K562 (cell line): ENCODE results near the gene ADNP. TPM values are rescaled to one million over a fixed set of nuclear protein-coding genes. Genes with fewer than 3 reads are reported as not detected.

ENCODE experiments used
- ATAC-seq: fragments of 200-7000 bp; cut with Tn5 transposase; 3 replicates; pipeline ENCODE4 v1.9.1; 2020; ENCODE audit warnings: moderate library complexity
- BruUV-seq: library from RNA; stranded (reverse); fragments of 400-500 nt; replicated peaks from 2 replicates; lab custom pipeline; 2021; lab: Mats Ljungman, UMichigan
- CTCF ChIA-PET: fragments of 300-600 bp; formaldehyde crosslinking; extraction: SDS; loops from one replicate; lab custom pipeline; 2021; ENCODE audit warnings: low intra/inter-chr PET ratio; lab: Yijun Ruan, JAX
- POLR2A ChIA-PET: fragments of 300-600, 350-650 bp; sonication (Branson Sonifier 250); formaldehyde crosslinking; extraction: SDS; loops from one replicate; lab custom pipeline; 2021; ENCODE audit warnings: antibody characterized with exemption, inconsistent platforms; lab: Yijun Ruan, JAX
- DNase-seq, 4 experiments: peaks; one replicate each; pipeline versions ENCODE4 v3.0.0 to v3.0.0-alpha.2; 2011 to 2018; ENCODE audit warnings: low spot score in 3 of 4, mixed read lengths in 3 of 4; ENCODE audit errors: extremely low read depth in 1 of 4
- FAIRE-seq: peaks from 2 replicates; lab custom pipeline; 2011; peaks lifted over from hg19 to GRCh38; lab: Jason Lieb, UNC
- H2AFZ ChIP-seq: 2 replicates; pipeline ENCODE4 v1.6.0; 2011; ENCODE audit warnings: low read depth, low read length, control low read depth, inconsistent platforms
- H3K27ac ChIP-seq: fragments of 200-600 bp; 3 replicates; pipeline ENCODE4 v1.8.0; 2011; ENCODE audit warnings: low read depth, mild to moderate bottlenecking, control low read depth, inconsistent platforms, low read length, moderate library complexity, mixed read lengths; ENCODE audit errors: extremely low read depth
- H3K27me3 ChIP-seq, 2 experiments: fragments of 300-600 bp in 1 of 2; 2 replicates in 1 of 2; 3 replicates in 1 of 2; pipeline versions ENCODE4 v1.6.0 to v1.8.0; 2011; ENCODE audit warnings: inconsistent platforms in 2 of 2, low read length in 2 of 2, mild to moderate bottlenecking in 1 of 2, mixed read lengths in 1 of 2, moderate library complexity in 1 of 2; ENCODE audit not compliant: control insufficient read depth in 2 of 2, insufficient read depth in 2 of 2
- H3K36me3 ChIP-seq: fragments of 300-600 bp; 3 replicates; pipeline ENCODE4 v1.8.0; 2011; ENCODE audit warnings: mild to moderate bottlenecking, low read length, inconsistent platforms; ENCODE audit not compliant: control insufficient read depth, insufficient read depth
- H3K4me1 ChIP-seq, 2 experiments: fragments of 200-600 bp in 1 of 2; replicated peaks in 1 of 2; 2 replicates in 1 of 2; 3 replicates in 1 of 2; pipeline versions ENCODE4 v1.5.1 to v1.8.0; 2011; ENCODE audit warnings: inconsistent platforms in 2 of 2, low read length in 2 of 2, mild to moderate bottlenecking in 1 of 2, mixed read lengths in 1 of 2, moderate library complexity in 1 of 2; ENCODE audit not compliant: control insufficient read depth in 2 of 2, insufficient read depth in 2 of 2
- H3K4me2 ChIP-seq: 2 replicates; pipeline ENCODE4 v1.6.1; 2011; ENCODE audit warnings: low read length, control low read depth, inconsistent platforms, mixed read lengths; ENCODE audit not compliant: insufficient read depth
- H3K4me3 ChIP-seq: fragments of 200-600 bp; sonication (generic), shearing (Covaris generic); 2 replicates; pipeline ENCODE4 v1.5.1; 2016; ENCODE audit warnings: control low read depth, inconsistent platforms
- H3K79me2 ChIP-seq: fragments of 200-600 bp; 3 replicates; pipeline ENCODE4 v1.8.0; 2011; ENCODE audit warnings: low read length, inconsistent platforms; ENCODE audit not compliant: control insufficient read depth, insufficient read depth
- H3K9ac ChIP-seq, 2 experiments: 2 replicates each; pipeline versions ENCODE4 v1.6.0 to v1.6.1; 2011; ENCODE audit warnings: low read depth in 2 of 2, low read length in 2 of 2, control low read depth in 1 of 2, inconsistent platforms in 1 of 2, mild to moderate bottlenecking in 1 of 2, mixed read lengths in 1 of 2; ENCODE audit not compliant: insufficient read depth in 1 of 2
- H3K9me1 ChIP-seq: one replicate; pipeline ENCODE4 v1.6.0; 2011; ENCODE audit warnings: inconsistent platforms, mild to moderate bottlenecking, low read length, moderate library complexity; ENCODE audit not compliant: control insufficient read depth, insufficient read depth
- H3K9me3 ChIP-seq: replicated peaks from 2 replicates; pipeline ENCODE4 v1.5.1; 2011; ENCODE audit warnings: low read depth, low read length, inconsistent platforms; ENCODE audit not compliant: control insufficient read depth, insufficient read depth
- H4K20me1 ChIP-seq: replicated peaks from 2 replicates; pipeline ENCODE4 v1.6.1; 2011; ENCODE audit warnings: low read length, inconsistent platforms, mixed read lengths; ENCODE audit not compliant: control insufficient read depth, insufficient read depth
- ARNT ChIP-seq, 2 experiments: fragments of 450-650 bp; IDR thresholded peaks; 2 replicates each; pipeline ENCODE4 v1.6.1; 2016; ENCODE audit warnings: mild to moderate bottlenecking in 1 of 2
- ZNF41 ChIP-seq: fragments of 250-450 bp; sonication (Bioruptor Pico); conservative IDR thresholded peaks from 2 replicates; pipeline ENCODE4 v1.4.0; 2020; ENCODE audit warnings: mild to moderate bottlenecking
- ZNF518B ChIP-seq: fragments of 250-450 bp; sonication (Bioruptor Pico); IDR thresholded peaks from 2 replicates; pipeline ENCODE4 v1.5.0; 2021; ENCODE audit warnings: mild to moderate bottlenecking, moderate library complexity
- WGBS: fragments of 100-300 bp; shearing (Covaris generic); methylation state at CpG from one replicate; pipeline ENCODE4 v1.1.6; 2016; ENCODE audit warnings: low coverage, mixed read lengths; ENCODE audit not compliant: insufficient coverage; ENCODE audit errors: missing lambda C conversion rate; 5-methylcytosine and 5-hydroxymethylcytosine counted together
- in situ Hi-C: fragments of 300-500 bp; cut with MboI; formaldehyde crosslinking; loops from 4 replicates; pipeline ENCODE4 v1.15.0; 2018; ENCODE audit warnings: inconsistent platforms, mixed read lengths
- intact Hi-C: fragments of 100-400 bp; cut with micrococcal nuclease; formaldehyde crosslinking; loops from 2 replicates; pipeline ENCODE4 v1.14.2; 2022
- polyA plus RNA-seq, 8 experiments: library from polyadenylated mRNA; depleted of rRNA in 4 of 8; stranded (reverse) in 5 of 8; unstranded in 3 of 8; fragments of >200 nt; fragmentation: Nextera tagmentation in 2 of 8; fragmentation: Illumina TruSeq in 1 of 8; extraction: Ambion mirVana in 2 of 8; extraction: Trizol in 1 of 8; gene quantifications; 2 replicates each; pipeline versions ENCODE4 v1.2.1 to v1.2.3, GENCODE V29; 2011 to 2014; ENCODE audit warnings: inconsistent platforms in 1 of 8, missing spikeins in 1 of 8
- total RNA-seq, 7 experiments: library from RNA; depleted of rRNA in 6 of 7; stranded (reverse); fragments of >200 nt in 6 of 7; fragmentation: Illumina TruSeq in 2 of 7; extraction: Trizol in 2 of 7; gene quantifications; 2 replicates each; pipeline versions ENCODE4 v1.2.1 to v1.2.3, GENCODE V29; 2011 to 2021; ENCODE audit warnings: low replicate concordance in 1 of 7

The ADNP gene
- total and polyA plus RNA-seq, 9 of the 15 experiments (the other 6 are each of a cell fraction or from before 2014, with no cell fraction given): 17.8 to 59.9 (median 25.3) TPM

GRCh38 chr20:50933589-50933988, 2.4 kb upstream of the ADNP start (continued):
- TF ChIP-seq ZNF41 (CRISPR knock-in tag): no peak

- 53% methylated on average over 1 of the region's 1 CpG for WGBS
- CTCF ChIA-PET: no interaction called here
- POLR2A ChIA-PET: interaction anchor here (0.7 to 4.7 kb wide), 5 partner anchors 10 to 31 kb away, joined by 3 to 30 read pairs (median 4); no protein-coding TSS in a partner anchor
- intact Hi-C loops: no loop called here
- peaks cover 72% of the 10 kb centered on the region for H3K36me3 ChIP-seq
- peaks cover 12 to 19% of the 10 kb centered on the region in 2 experiments for H3K4me1 ChIP-seq
- DNase-seq: no peak
- peak; percentile 44 for FAIRE-seq
- H4K20me1 ChIP-seq: peaks cover 10% of the 10 kb centered on the region
- no peak overlapping the region for H3K4me3 ChIP-seq
- 0 out of 2 replicates have a peak, but pooled peaks have one; percentile 36 for TF ChIP-seq ZNF518B (CRISPR knock-in tag)
- TF ChIP-seq ARNT (IDR thresholded peaks at IDR 0.05): no peak
- TF ChIP-seq, all 486 proteins: peak for 1
- 0 out of 4 replicates have a peak overlapping the region, but pooled peaks of 1 of the 2 experiments have one; percentile 92 for H3K9ac ChIP-seq
- H3K4me2 ChIP-seq: no peak overlapping the region
- no peak overlapping the region for H2AFZ ChIP-seq
- H3K9me3 ChIP-seq: no peaks in the 10 kb centered on the region
- BruUV-seq: no TSS peak
- no peak overlapping the region for H3K27ac ChIP-seq
- H3K9me1 ChIP-seq: no peaks in the 10 kb centered on the region
- H3K27me3 ChIP-seq: no peaks in the 10 kb centered on the region
- H3K79me2 ChIP-seq: peaks cover 30% of the 10 kb centered on the region
- in situ Hi-C loops: loop anchor here (10.0 kb wide), 1 partner anchor 118 kb away; no protein-coding TSS in a partner anchor
- ATAC-seq: no peak
These were observed 1.5 kb upstream of the ADNP start for GRCh38 chr20:50932691-50933280.
